Mesenchymal stem cell (in vitro differentiated cells and primary cell): Measurements from ENCODE around the gene DBNDD2.

ENCODE experiments used
- DNase-seq: peaks from one replicate; pipeline ENCODE4 v3.0.0-alpha.2; 2013
- H2AFZ ChIP-seq: one replicate; pipeline ENCODE4 v1.6.1; 2013; ENCODE audit warnings: low read depth, mild to moderate bottlenecking, control low read depth, inconsistent platforms, low read length, moderate library complexity
- H2AK5ac ChIP-seq: 2 replicates; pipeline ENCODE4 v1.6.1; 2013; ENCODE audit warnings: low read length, moderate library complexity, mild to moderate bottlenecking, inconsistent platforms; ENCODE audit not compliant: severe bottlenecking
- H2BK120ac ChIP-seq: one replicate; pipeline ENCODE4 v1.6.1; 2013; ENCODE audit warnings: low read depth, mild to moderate bottlenecking, inconsistent platforms, low read length, moderate library complexity
- H2BK12ac ChIP-seq, 2 experiments: one replicate each; pipeline ENCODE4 v1.6.1; 2013; ENCODE audit warnings: inconsistent platforms in 2 of 2, low read length in 2 of 2, mild to moderate bottlenecking in 2 of 2, moderate library complexity in 2 of 2, control low read depth in 1 of 2
- H2BK15ac ChIP-seq: one replicate; pipeline ENCODE4 v1.6.1; 2013; ENCODE audit warnings: mild to moderate bottlenecking, low read depth, inconsistent platforms; ENCODE audit not compliant: poor library complexity, severe bottlenecking
- H2BK5ac ChIP-seq: 2 replicates; pipeline ENCODE4 v1.6.1; 2013; ENCODE audit warnings: low read depth, mild to moderate bottlenecking, low read length, control low read depth, inconsistent platforms; ENCODE audit not compliant: poor library complexity, severe bottlenecking
- H3K14ac ChIP-seq, 2 experiments: one replicate each; pipeline ENCODE4 v1.6.1; 2013; ENCODE audit warnings: inconsistent platforms in 2 of 2, low read length in 2 of 2, control low read depth in 1 of 2, mild to moderate bottlenecking in 1 of 2, moderate library complexity in 1 of 2
- H3K18ac ChIP-seq, 2 experiments: one replicate each; pipeline ENCODE4 v1.6.1; 2013; ENCODE audit warnings: inconsistent platforms in 2 of 2, low read length in 2 of 2, control low read depth in 1 of 2, low read depth in 1 of 2, mild to moderate bottlenecking in 1 of 2
- H3K23ac ChIP-seq, 2 experiments: one replicate each; pipeline ENCODE4 v1.6.1; 2013; ENCODE audit warnings: inconsistent platforms in 2 of 2, low read length in 2 of 2, mild to moderate bottlenecking in 2 of 2, moderate library complexity in 2 of 2, control low read depth in 1 of 2
- H3K27ac ChIP-seq: 2 replicates; pipeline ENCODE4 v1.5.1; 2013; ENCODE audit warnings: mild to moderate bottlenecking, moderate library complexity, low read length, control low read depth, inconsistent platforms; ENCODE audit not compliant: poor library complexity, severe bottlenecking
- H3K27me3 ChIP-seq, 2 experiments: 2 replicates each; pipeline versions ENCODE4 v1.6.1 to v1.7.0; 2013; ENCODE audit warnings: low read length in 2 of 2, mild to moderate bottlenecking in 2 of 2, moderate library complexity in 2 of 2, control low read depth in 1 of 2, inconsistent platforms in 1 of 2; ENCODE audit not compliant: control insufficient read depth in 1 of 2, insufficient read depth in 1 of 2
- H3K36me3 ChIP-seq, 2 experiments: 2 replicates each; pipeline versions ENCODE4 v1.6.1 to v1.7.0; 2013; ENCODE audit warnings: low read length in 2 of 2, control low read depth in 1 of 2, inconsistent platforms in 1 of 2, low read depth in 1 of 2, mild to moderate bottlenecking in 1 of 2; ENCODE audit not compliant: insufficient read depth in 2 of 2, control insufficient read depth in 1 of 2
- H3K4ac ChIP-seq, 2 experiments: one replicate each; pipeline ENCODE4 v1.6.1; 2013; ENCODE audit warnings: inconsistent platforms in 2 of 2, low read length in 2 of 2, mild to moderate bottlenecking in 2 of 2, moderate library complexity in 2 of 2, control low read depth in 1 of 2, low read depth in 1 of 2
- H3K4me1 ChIP-seq: 2 replicates; pipeline ENCODE4 v1.6.1; 2013; ENCODE audit warnings: low read depth, low read length, control low read depth; ENCODE audit not compliant: control insufficient read depth, insufficient read depth
- H3K4me2 ChIP-seq: 2 replicates; pipeline ENCODE4 v1.6.1; 2013; ENCODE audit warnings: low read length, mild to moderate bottlenecking, inconsistent platforms; ENCODE audit not compliant: poor library complexity, severe bottlenecking
- H3K4me3 ChIP-seq, 2 experiments: 2 replicates each; pipeline versions ENCODE4 v1.5.1 to v1.7.0; 2013; ENCODE audit warnings: low read length in 2 of 2, mild to moderate bottlenecking in 2 of 2, control low read depth in 1 of 2, low read depth in 1 of 2; ENCODE audit not compliant: insufficient read depth in 1 of 2
- H3K79me1 ChIP-seq: replicated peaks from 2 replicates; pipeline ENCODE4 v1.6.1; 2013; ENCODE audit warnings: mild to moderate bottlenecking, control low read depth, low read length, inconsistent platforms; ENCODE audit not compliant: poor library complexity, severe bottlenecking
- H3K9ac ChIP-seq: 2 replicates; pipeline ENCODE4 v1.7.0; 2013; ENCODE audit warnings: mild to moderate bottlenecking, low read length, moderate library complexity
- H3K9me3 ChIP-seq: 2 replicates; pipeline ENCODE4 v1.7.0; 2013; ENCODE audit warnings: mild to moderate bottlenecking, low read length; ENCODE audit not compliant: control insufficient read depth
- H4K8ac ChIP-seq: one replicate; pipeline ENCODE4 v1.6.1; 2013; ENCODE audit warnings: inconsistent platforms, mild to moderate bottlenecking, low read length, moderate library complexity
- H4K91ac ChIP-seq: one replicate; pipeline ENCODE4 v1.6.1; 2013; ENCODE audit warnings: mild to moderate bottlenecking, low read length, inconsistent platforms
- WGBS: methylation state at CpG from one replicate; pipeline ENCODE4 v1.1.7; 2013; ENCODE audit warnings: mixed read lengths; 5-methylcytosine and 5-hydroxymethylcytosine counted together

DBNDD2 gene

GRCh38 chr20:45402946-45403345 lies 5.1 kb upstream of the DBNDD2 start:
- Histone ChIP-seq H3K18ac (no peak overlapping the region), H2BK120ac (no peak overlapping the region), H2BK12ac (no peak overlapping the region), H3K4me3 (no peak overlapping the region), H3K23ac (no peak overlapping the region), H3K27me3 (peaks cover 0 to 3% of the 10 kb centered on the region in 2 experiments), H3K9me3 (peaks cover 19% of the 10 kb centered on the region), H2BK5ac (no peak overlapping the region), H3K4ac (no peak overlapping the region), H3K14ac (no peak overlapping the region), H3K27ac (no peak overlapping the region), H3K4me2 (no peak overlapping the region), H3K36me3 (peaks cover 0 to 10% of the 10 kb centered on the region in 2 experiments), H3K79me1 (peaks cover 3% of the 10 kb centered on the region), H2AFZ (no peak overlapping the region), H2BK15ac (no peak overlapping the region), H4K91ac (no peak overlapping the region), H3K4me1 (peaks cover 14% of the 10 kb centered on the region), H3K9ac (no peak overlapping the region), H4K8ac (no peak overlapping the region), H2AK5ac (no peak overlapping the region)
- no CpG with 5 or more reads among the region's 1 CpG for WGBS
- peak; percentile 83 for DNase-seq

GRCh38 chr20:45404438-45404837 lies 3.7 kb upstream of the DBNDD2 start:
- Histone ChIP-seq H3K18ac (no peak overlapping the region), H2AK5ac (no peak overlapping the region), H2BK12ac (no peak overlapping the region), H3K9ac (no peak overlapping the region), H3K4me3 (no peak overlapping the region), H3K79me1 (peaks cover 5% of the 10 kb centered on the region), H3K9me3 (peaks cover 5% of the 10 kb centered on the region), H3K4me2 (no peak overlapping the region), H4K91ac (no peak overlapping the region), H4K8ac (no peak overlapping the region), H3K27ac (no peak overlapping the region), H2BK15ac (no peak overlapping the region), H3K23ac (no peak overlapping the region), H3K4ac (no peak overlapping the region), H3K4me1 (peaks cover 14% of the 10 kb centered on the region), H2BK5ac (no peak overlapping the region), H3K14ac (no peak overlapping the region), H3K27me3 (peaks cover 0 to 3% of the 10 kb centered on the region in 2 experiments), H3K36me3 (peaks cover 0 to 15% of the 10 kb centered on the region in 2 experiments), H2AFZ (no peak overlapping the region), H2BK120ac (no peak overlapping the region)
- WGBS = no CpG with 5 or more reads among the region's 1 CpG
- no peak for DNase-seq

GRCh38 chr20:45405571-45406259 lies 2.4 kb upstream of the DBNDD2 start:
- Histone ChIP-seq H3K4me1 (peaks cover 14% of the 10 kb centered on the region), H3K27me3 (peaks cover 0 to 3% of the 10 kb centered on the region in 2 experiments), H4K91ac (no peak overlapping the region), H3K27ac (no peak overlapping the region), H3K9me3 (peaks cover 1% of the 10 kb centered on the region), H2BK120ac (no peak overlapping the region), H3K4me3 (peak overlapping the region; percentile 72 to 82), H3K9ac (peak overlapping the region; percentile 87), H3K79me1 (peaks cover 5% of the 10 kb centered on the region), H2AK5ac (no peak overlapping the region), H3K4ac (no peak overlapping the region), H2BK15ac (no peak overlapping the region), H2BK12ac (peak overlapping the region in 1 of 2 experiments; percentile 76), H2AFZ (peak overlapping the region; percentile 88), H2BK5ac (no peak overlapping the region), H3K23ac (peak overlapping the region in 1 of 2 experiments; percentile 84), H3K4me2 (peak overlapping the region; percentile 93), H4K8ac (no peak overlapping the region), H3K14ac (peak overlapping the region in 1 of 2 experiments; percentile 50), H3K18ac (peak overlapping the region in 1 of 2 experiments; percentile 87), H3K36me3 (peaks cover 10 to 17% of the 10 kb centered on the region in 2 experiments)
- 3% methylated on average over 32 of the region's 49 CpGs for WGBS
- DNase-seq = peak; percentile 14

- Histone ChIP-seq H3K23ac (peak overlapping the region in 1 of 2 experiments; percentile 84), H3K4ac (peak overlapping the region in 1 of 2 experiments; percentile 65), H3K36me3 (peaks cover 14 to 16% of the 10 kb centered on the region in 2 experiments), H3K9ac (peak overlapping the region; percentile 87), H2AFZ (peak overlapping the region; percentile 88), H2BK5ac (no peak overlapping the region), H2BK120ac (no peak overlapping the region), H2BK12ac (peak overlapping the region in 1 of 2 experiments; percentile 45), H3K4me2 (peak overlapping the region; percentile 93), H4K8ac (no peak overlapping the region), H3K14ac (peak overlapping the region in 1 of 2 experiments; percentile 50), H3K9me3 (no peaks in the 10 kb centered on the region), H3K18ac (peak overlapping the region; percentile 8 to 87), H3K27me3 (peaks cover 0 to 3% of the 10 kb centered on the region in 2 experiments), H4K91ac (no peak overlapping the region), H3K79me1 (peaks cover 5% of the 10 kb centered on the region), H3K27ac (no peak overlapping the region), H3K4me3 (peak overlapping the region; percentile 72 to 82), H3K4me1 (peaks cover 14% of the 10 kb centered on the region), H2BK15ac (no peak overlapping the region), H2AK5ac (no peak overlapping the region)
- under 1% methylated on average over 52 of the region's 87 CpGs for WGBS
- peak; percentile 36 for DNase-seq
These were observed 1.6 kb upstream of the DBNDD2 start for GRCh38 chr20:45406260-45407066.
